Measurements from ENCODE around the gene JADE1. TPM values are rescaled to one million over a fixed set of nuclear protein-coding genes. Genes with fewer than 3 reads are reported as not detected.

Gene JADE1
- polyA plus RNA-seq, 1 of the 3 experiments (the other 2 are of a cell fraction): 9.1 TPM

- ChIA-PET POLR2A (no interaction called here), CTCF (interaction anchor here (0.6 to 1.9 kb wide), 4 partner anchors 9 to 657 kb away, joined by 3 to 6 read pairs (median 4); no protein-coding TSS in a partner anchor)
- H3K27ac ChIP-seq (ENCODE audit: low read depth in 2 of 2, low read length in 1 of 2): no peak overlapping the region
- no peak overlapping the region for H3K9ac ChIP-seq
- H3K36me3 ChIP-seq (replicated peaks in 1 of 2; ENCODE audit: control insufficient read depth in 1 of 2, insufficient read depth in 2 of 2, low read length in 1 of 2): peaks cover 51 to 79% of the 10 kb centered on the region in 2 experiments
- no peaks in the 10 kb centered on the region for H3K9me2 ChIP-seq
- TF ChIP-seq EP300 (IDR thresholded peaks at IDR 0.05; ENCODE audit: borderline replicate concordance in 1 of 2, low read depth in 1 of 2, low read length in 1 of 2): no peak
- TF ChIP-seq REST (IDR thresholded peaks at IDR 0.05; ENCODE audit: low read depth, low read length): no peak
- no peak for TF ChIP-seq POLR2AphosphoS5 (IDR thresholded peaks at IDR 0.05; ENCODE audit: low read depth, low read length)
- TF ChIP-seq TCF12 (IDR thresholded peaks at IDR 0.05): no peak
- no peak for TF ChIP-seq ELF1 (IDR thresholded peaks at IDR 0.05)
- no peak for TF ChIP-seq TAF1 (IDR thresholded peaks at IDR 0.05; ENCODE audit: borderline replicate concordance, low read depth, low read length)
- no peak for TF ChIP-seq FOSL2 (IDR thresholded peaks at IDR 0.05; ENCODE audit: borderline replicate concordance, low read depth)
- no peak for TF ChIP-seq CHD2 (IDR thresholded peaks at IDR 0.05; ENCODE audit: low read length, partially characterized antibody)
- no peak for TF ChIP-seq YY1 (IDR thresholded peaks at IDR 0.05; ENCODE audit: low read depth)
- TF ChIP-seq GATA2 (CRISPR knock-in tag; IDR thresholded peaks at IDR 0.05): no peak
- no peak for TF ChIP-seq TEAD4 (IDR thresholded peaks at IDR 0.05; ENCODE audit: borderline replicate concordance, insufficient read depth)
- TF ChIP-seq EZH2phosphoT487 (IDR thresholded peaks at IDR 0.05; ENCODE audit: borderline replicate concordance, low read depth): no peak
- no peak for TF ChIP-seq RCOR1 (IDR thresholded peaks at IDR 0.05; ENCODE audit: low read length)
- TF ChIP-seq SMC3 (IDR thresholded peaks at IDR 0.05; ENCODE audit: low read depth, low read length): no peak
- no peak for TF ChIP-seq FOXM1 (IDR thresholded peaks at IDR 0.05; ENCODE audit: low read depth)
- no peak for TF ChIP-seq NRF1 (IDR thresholded peaks at IDR 0.05; ENCODE audit: low read depth, low read length)
- no peaks in the 10 kb centered on the region for H3F3A ChIP-seq (replicated peaks; ENCODE audit: insufficient read depth)
- 82% methylated on average over 6 of the region's 6 CpGs for WGBS (ENCODE audit: low lambda C conversion rate)
- no peak overlapping the region for H3K4me3 ChIP-seq (ENCODE audit: low read depth in 2 of 2, low read length in 1 of 2)
- DNase-seq: no peak
- no peaks in the 10 kb centered on the region for H3K27me3 ChIP-seq (ENCODE audit: insufficient read depth)
- H3K9me3 ChIP-seq: no peaks in the 10 kb centered on the region
- H4K20me1 ChIP-seq (ENCODE audit: insufficient read depth): no peaks in the 10 kb centered on the region
- H3K4me2 ChIP-seq: no peak overlapping the region
- H3K4me1 ChIP-seq (ENCODE audit: control insufficient read depth in 1 of 2, insufficient read depth in 2 of 2, low read depth in 1 of 2, low read length in 1 of 2): peaks cover 0 to 3% of the 10 kb centered on the region in 2 experiments; a peak in 1 of 4 replicates
- H2AFZ ChIP-seq (ENCODE audit: low read depth): no peak overlapping the region
- H3K79me2 ChIP-seq (ENCODE audit: insufficient read depth): peaks cover 5% of the 10 kb centered on the region; the same call in 1 of the 2 replicates
Observed at GRCh38 chr4:128854433-128854832, 44.9 kb downstream of the JADE1 start.

GRCh38 chr4:128855621-128856020, 46.1 kb downstream of the JADE1 start:
- WGBS (ENCODE audit: low lambda C conversion rate): 98% methylated on average over 6 of the region's 7 CpGs
- H3K9me3 ChIP-seq: no peaks in the 10 kb centered on the region
- H4K20me1 ChIP-seq (ENCODE audit: insufficient read depth): no peaks in the 10 kb centered on the region
- H3K79me2 ChIP-seq (ENCODE audit: insufficient read depth): peaks cover 5% of the 10 kb centered on the region; the same call in 1 of the 2 replicates
- H3K36me3 ChIP-seq (replicated peaks in 1 of 2; ENCODE audit: control insufficient read depth in 1 of 2, insufficient read depth in 2 of 2, low read length in 1 of 2): peaks cover 48 to 79% of the 10 kb centered on the region in 2 experiments
- ChIA-PET POLR2A (no interaction called here), CTCF (interaction anchor here (1.2 to 1.4 kb wide), 2 partner anchors 8 to 10 kb away, joined by 3 read pairs; no protein-coding TSS in a partner anchor)
- no peaks in the 10 kb centered on the region for H3K27me3 ChIP-seq (ENCODE audit: insufficient read depth)
- H3K27ac ChIP-seq (ENCODE audit: low read depth in 2 of 2, low read length in 1 of 2): no peak overlapping the region
- no peak overlapping the region for H3K9ac ChIP-seq
- DNase-seq: no peak
- peaks cover 0 to 7% of the 10 kb centered on the region in 2 experiments; a peak in 1 of 4 replicates for H3K4me1 ChIP-seq (ENCODE audit: control insufficient read depth in 1 of 2, insufficient read depth in 2 of 2, low read depth in 1 of 2, low read length in 1 of 2)
- H3K9me2 ChIP-seq: no peaks in the 10 kb centered on the region
- H3K4me3 ChIP-seq (ENCODE audit: low read depth in 2 of 2, low read length in 1 of 2): no peak overlapping the region
- no peak overlapping the region for H3K4me2 ChIP-seq
- H2AFZ ChIP-seq (ENCODE audit: low read depth): no peak overlapping the region
- H3F3A ChIP-seq (replicated peaks; ENCODE audit: insufficient read depth): no peaks in the 10 kb centered on the region
- no peak for TF ChIP-seq RXRA (IDR thresholded peaks at IDR 0.05; ENCODE audit: borderline replicate concordance, low read depth)
- TF ChIP-seq USF1 (IDR thresholded peaks at IDR 0.05; ENCODE audit: borderline replicate concordance, low read depth): no peak
- no peak for TF ChIP-seq FOXJ3 (CRISPR knock-in tag; IDR thresholded peaks at IDR 0.05)
- TF ChIP-seq PBX3 (IDR thresholded peaks at IDR 0.05): no peak
- no peak for TF ChIP-seq GABPA (IDR thresholded peaks at IDR 0.05; ENCODE audit: low read depth)
- no peak for TF ChIP-seq SIN3A (IDR thresholded peaks at IDR 0.05; ENCODE audit: borderline replicate concordance, low read depth, low read length)

Data from SK-N-SH (cell line).